GM12801 (cell line): Measurements from ENCODE around the gene CCBE1.

ENCODE experiments used
- CTCF ChIP-seq: IDR thresholded peaks from one replicate; pipeline ENCODE4 v1.5.1; 2011; ENCODE audit warnings: control low read depth; ENCODE audit not compliant: insufficient read length; ENCODE audit errors: extremely low read depth

CCBE1 gene

GRCh38 chr18:59624369-59624765 lies 72.9 kb downstream of the CCBE1 start:
- TF ChIP-seq CTCF, result no peak

- TF ChIP-seq CTCF, result no peak
Observed at GRCh38 chr18:59623456-59624368, 73.5 kb downstream of the CCBE1 start.

GRCh38 chr18:59621027-59621426 lies 76.2 kb downstream of the CCBE1 start:
- no peak for TF ChIP-seq CTCF

GRCh38 chr18:59620381-59620780 lies 76.8 kb downstream of the CCBE1 start:
- no peak for TF ChIP-seq CTCF

GRCh38 chr18:59619816-59620215 lies 77.4 kb downstream of the CCBE1 start:
- TF ChIP-seq CTCF, result no peak

- no peak for TF ChIP-seq CTCF
Observed at GRCh38 chr18:59617468-59617932, 79.7 kb downstream of the CCBE1 start.

- TF ChIP-seq CTCF, result no peak
Observed at GRCh38 chr18:59616501-59616900, 80.7 kb downstream of the CCBE1 start.
